Brain microvascular endothelial cell (primary cell): ENCODE results near the gene FAM83D.

ENCODE experiments used
- DNase-seq: peaks from one replicate; pipeline ENCODE4 v3.0.0-alpha.2; 2020
- H3K27ac ChIP-seq: fragments of 250-450 bp; sonication (Bioruptor Pico); 2 replicates; pipeline ENCODE4 v1.5.1; 2020; ENCODE audit warnings: mild to moderate bottlenecking, moderate library complexity
- H3K27me3 ChIP-seq: fragments of 250-450 bp; sonication (Bioruptor Pico); replicated peaks from 2 replicates; pipeline ENCODE4 v1.5.1; 2020; ENCODE audit warnings: mild to moderate bottlenecking
- H3K36me3 ChIP-seq: fragments of 250-450 bp; sonication (Bioruptor Pico); replicated peaks from 2 replicates; pipeline ENCODE4 v1.5.1; 2020; ENCODE audit warnings: mild to moderate bottlenecking
- H3K4me3 ChIP-seq: 2 replicates; pipeline ENCODE4 v1.5.1; 2011; ENCODE audit warnings: low read depth, mild to moderate bottlenecking, control low read depth, low read length, moderate library complexity
- in situ Hi-C: cut with HindIII; loops from 2 replicates; pipeline ENCODE4 v1.10.0; 2017; ENCODE audit warnings: low sequenced_read_pairs, low pct_ligation_motif_present
- TF ChIP-seq, protein P1 (sequence below): IDR thresholded peaks from 2 replicates; pipeline ENCODE4 v1.5.1; 2011; ENCODE audit warnings: low read depth, mild to moderate bottlenecking, moderate library complexity, low read length, control low read depth, inconsistent platforms; ENCODE audit errors: missing control alignments

The FAM83D gene

DNA sequence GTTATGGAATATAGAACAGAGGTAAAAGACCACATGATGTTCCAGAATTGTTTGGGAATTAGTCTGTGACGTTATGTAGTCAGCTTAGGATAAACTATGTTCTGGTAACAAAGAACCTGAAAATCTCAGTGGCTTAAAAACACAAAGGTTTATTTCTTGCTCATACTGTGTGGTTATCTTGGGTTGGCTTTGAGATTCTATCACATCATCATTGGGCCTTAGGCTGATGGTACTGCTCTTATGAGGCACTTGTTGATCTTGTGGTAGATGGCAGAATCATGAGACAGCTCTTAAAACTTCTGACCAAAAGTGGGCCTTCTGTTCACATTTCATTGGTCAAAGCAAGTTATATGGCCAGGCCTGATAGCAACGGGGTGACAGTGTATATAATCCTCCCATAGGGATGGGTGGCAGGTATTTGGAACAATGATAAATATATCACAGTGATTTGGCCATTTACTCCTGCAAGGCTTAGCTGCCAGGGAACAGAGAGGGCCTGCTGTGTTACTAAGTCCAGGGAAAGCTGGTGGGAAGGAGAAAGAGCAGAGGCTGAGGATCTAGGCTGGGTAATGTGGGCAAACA is 49.4 kb downstream of the FAM83D start:
- no peaks in the 10 kb centered on the region for H3K36me3 ChIP-seq
- TF ChIP-seq, protein P1, sequence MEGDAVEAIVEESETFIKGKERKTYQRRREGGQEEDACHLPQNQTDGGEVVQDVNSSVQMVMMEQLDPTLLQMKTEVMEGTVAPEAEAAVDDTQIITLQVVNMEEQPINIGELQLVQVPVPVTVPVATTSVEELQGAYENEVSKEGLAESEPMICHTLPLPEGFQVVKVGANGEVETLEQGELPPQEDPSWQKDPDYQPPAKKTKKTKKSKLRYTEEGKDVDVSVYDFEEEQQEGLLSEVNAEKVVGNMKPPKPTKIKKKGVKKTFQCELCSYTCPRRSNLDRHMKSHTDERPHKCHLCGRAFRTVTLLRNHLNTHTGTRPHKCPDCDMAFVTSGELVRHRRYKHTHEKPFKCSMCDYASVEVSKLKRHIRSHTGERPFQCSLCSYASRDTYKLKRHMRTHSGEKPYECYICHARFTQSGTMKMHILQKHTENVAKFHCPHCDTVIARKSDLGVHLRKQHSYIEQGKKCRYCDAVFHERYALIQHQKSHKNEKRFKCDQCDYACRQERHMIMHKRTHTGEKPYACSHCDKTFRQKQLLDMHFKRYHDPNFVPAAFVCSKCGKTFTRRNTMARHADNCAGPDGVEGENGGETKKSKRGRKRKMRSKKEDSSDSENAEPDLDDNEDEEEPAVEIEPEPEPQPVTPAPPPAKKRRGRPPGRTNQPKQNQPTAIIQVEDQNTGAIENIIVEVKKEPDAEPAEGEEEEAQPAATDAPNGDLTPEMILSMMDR: no peak
- H3K27me3 ChIP-seq: no peaks in the 10 kb centered on the region
- in situ Hi-C loops: no loop called here
- no peak overlapping the region for H3K4me3 ChIP-seq
- H3K27ac ChIP-seq: no peak overlapping the region
- DNase-seq: no peak

DNA sequence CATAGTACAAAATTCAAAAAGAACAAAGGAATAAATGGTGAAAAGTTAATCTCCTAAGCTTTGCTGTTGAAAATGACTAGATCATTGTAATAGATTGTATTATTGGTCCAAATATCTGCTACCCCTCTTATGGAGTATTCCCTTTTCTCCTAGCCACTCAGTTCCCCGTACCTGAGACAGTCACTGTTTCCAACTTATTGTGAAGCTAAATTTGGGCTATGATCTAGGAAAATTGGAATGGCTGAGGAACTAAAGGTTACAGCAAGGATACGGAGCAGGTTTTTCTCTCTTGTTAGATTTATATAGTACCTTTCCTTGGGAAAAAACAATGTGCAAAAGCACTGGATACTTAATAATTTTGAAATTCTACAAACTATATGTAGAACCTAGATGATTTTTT is 53.2 kb downstream of the FAM83D start:
- in situ Hi-C loops: no loop called here
- DNase-seq: no peak
- Histone ChIP-seq H3K27ac (no peak overlapping the region), H3K27me3 (no peaks in the 10 kb centered on the region), H3K4me3 (no peak overlapping the region), H3K36me3 (no peaks in the 10 kb centered on the region)
- TF ChIP-seq, protein P1: no peak

DNA sequence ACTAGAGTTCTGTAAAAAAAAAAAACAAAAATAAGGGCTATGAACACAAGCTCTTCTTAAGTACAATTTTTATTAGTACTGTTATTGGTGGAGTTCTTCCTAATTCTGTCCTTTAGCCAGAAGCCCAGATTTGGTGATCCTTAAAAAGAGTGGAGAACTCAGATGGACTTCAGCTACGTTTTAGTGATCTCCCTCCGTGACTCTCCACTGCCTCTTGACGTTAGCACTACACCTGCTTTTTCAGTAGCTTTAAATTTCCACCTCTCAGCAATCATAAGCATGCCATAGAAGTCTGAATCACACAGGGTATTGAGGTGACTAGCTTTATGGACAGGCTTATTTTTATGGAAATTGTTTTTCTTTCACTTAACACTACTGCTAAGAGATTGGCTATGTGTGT is 53.6 kb downstream of the FAM83D start:
- TF ChIP-seq, protein P1: no peak
- Histone ChIP-seq H3K4me3 (no peak overlapping the region), H3K36me3 (no peaks in the 10 kb centered on the region), H3K27me3 (no peaks in the 10 kb centered on the region), H3K27ac (no peak overlapping the region)
- no peak for DNase-seq
- in situ Hi-C loops: no loop called here

DNA sequence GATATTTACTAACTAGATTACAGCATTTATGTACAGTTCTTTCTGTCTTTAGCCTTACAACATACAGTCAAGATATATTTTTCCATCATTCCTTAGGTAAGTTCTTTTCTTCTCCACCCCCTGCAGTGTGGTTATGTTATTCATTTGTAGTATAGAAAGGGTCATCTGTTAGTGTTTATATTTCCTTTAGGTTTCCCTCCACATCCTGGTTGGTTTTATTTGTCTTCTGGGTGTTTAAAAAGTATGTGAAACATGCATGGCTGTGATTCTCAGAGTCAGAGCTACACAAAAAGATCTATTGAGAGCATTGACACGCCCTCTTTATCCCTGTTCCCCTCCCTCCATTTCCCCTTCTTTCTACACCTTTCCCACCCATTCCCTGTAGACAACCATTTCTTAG is 56.1 kb downstream of the FAM83D start:
- Histone ChIP-seq H3K27ac (no peak overlapping the region), H3K27me3 (no peaks in the 10 kb centered on the region), H3K36me3 (no peaks in the 10 kb centered on the region), H3K4me3 (no peak overlapping the region)
- DNase-seq: no peak
- in situ Hi-C loops: no loop called here
- TF ChIP-seq, protein P1: no peak

DNA sequence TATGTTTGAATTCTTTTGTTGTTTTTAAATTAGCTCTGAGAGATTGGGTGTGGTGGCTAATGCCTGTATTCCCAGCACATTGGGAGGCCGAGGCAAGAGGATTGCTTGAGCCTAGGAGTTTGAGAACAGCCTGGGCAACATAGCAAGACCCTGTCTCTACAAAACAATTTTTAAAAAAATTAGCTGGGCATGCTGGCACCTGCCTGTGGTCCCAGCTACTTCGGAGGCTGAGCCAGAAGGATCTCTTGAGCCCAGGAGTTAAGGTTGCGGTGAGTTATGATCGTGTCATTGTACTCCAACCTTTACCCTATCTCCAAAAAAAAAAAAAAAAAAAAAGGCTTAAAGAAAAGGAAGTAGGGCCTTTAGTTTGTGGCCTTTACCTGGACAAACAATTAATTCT is 58.8 kb downstream of the FAM83D start:
- Histone ChIP-seq H3K36me3 (peaks cover under 1% of the 10 kb centered on the region), H3K4me3 (no peak overlapping the region), H3K27me3 (no peaks in the 10 kb centered on the region), H3K27ac (no peak overlapping the region)
- DNase-seq: no peak
- in situ Hi-C loops: no loop called here
- TF ChIP-seq, protein P1: no peak

DNA sequence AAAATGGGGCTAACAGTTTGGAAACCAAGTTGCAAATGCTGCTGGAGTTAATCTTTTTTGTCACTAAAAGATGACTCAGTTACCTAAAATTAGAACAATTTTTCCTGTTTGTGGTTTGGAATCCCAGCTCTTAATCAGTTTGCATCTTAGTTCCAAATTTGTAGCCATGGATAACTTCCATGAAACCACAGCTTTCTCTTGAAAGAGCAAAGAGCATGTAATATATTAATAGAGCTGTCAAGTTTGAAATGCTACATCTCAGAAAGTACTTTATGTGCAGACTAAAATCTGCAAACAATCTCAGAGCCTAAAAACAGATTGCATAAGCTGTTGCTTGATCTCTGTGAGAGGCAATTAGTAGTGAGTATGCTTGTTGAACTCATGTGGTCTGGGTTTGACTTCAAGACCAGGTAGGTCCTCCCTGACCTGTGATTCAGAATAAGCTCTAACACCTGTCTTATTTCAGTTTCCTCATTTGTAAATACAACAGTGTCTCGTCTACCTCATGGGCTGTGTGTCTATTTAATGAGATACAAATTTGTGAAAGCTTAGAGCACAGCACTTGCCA is 59.5 kb downstream of the FAM83D start:
- H3K4me3 ChIP-seq: no peak overlapping the region
- in situ Hi-C loops: no loop called here
- no peaks in the 10 kb centered on the region for H3K27me3 ChIP-seq
- peaks cover 3% of the 10 kb centered on the region for H3K36me3 ChIP-seq
- peak; percentile 14 for DNase-seq
- TF ChIP-seq, protein P1: no peak
- H3K27ac ChIP-seq: no peak overlapping the region
